H7 (cell line): ENCODE results near the gene UTP4. TPM values are rescaled to one million over a fixed set of nuclear protein-coding genes. Genes with fewer than 3 reads are reported as not detected.

Experiments
- DNase-seq: peaks from one replicate; pipeline ENCODE4 v3.0.0; 2012
- H3K27me3 ChIP-seq: 2 replicates; pipeline ENCODE4 v1.6.0; 2011; ENCODE audit warnings: mild to moderate bottlenecking, low read length; ENCODE audit not compliant: control insufficient read depth, insufficient read depth
- H3K36me3 ChIP-seq: replicated peaks from 2 replicates; pipeline ENCODE4 v1.5.1; 2011; ENCODE audit warnings: low read length; ENCODE audit not compliant: control insufficient read depth, insufficient read depth
- H3K4me3 ChIP-seq: 2 replicates; pipeline ENCODE4 v1.5.1; 2011; ENCODE audit warnings: low read depth, mild to moderate bottlenecking, control low read depth, low read length, moderate library complexity; ENCODE audit not compliant: insufficient read depth
- total RNA-seq: library from RNA; depleted of rRNA; stranded (reverse); fragments of >200 nt; shearing (Covaris generic); gene quantifications from 2 replicates; pipeline ENCODE4 v1.2.3, GENCODE V29; 2014

Gene UTP4
- total RNA-seq, 1 experiment from 2014 or later = 27.7 TPM

- Histone ChIP-seq H3K36me3 (no peaks in the 10 kb centered on the region), H3K27me3 (no peaks in the 10 kb centered on the region), H3K4me3 (no peak overlapping the region)
- DNase-seq = no peak
Observed at GRCh38 chr16:69190046-69190588, 57.7 kb downstream of the UTP4 start.

DNA sequence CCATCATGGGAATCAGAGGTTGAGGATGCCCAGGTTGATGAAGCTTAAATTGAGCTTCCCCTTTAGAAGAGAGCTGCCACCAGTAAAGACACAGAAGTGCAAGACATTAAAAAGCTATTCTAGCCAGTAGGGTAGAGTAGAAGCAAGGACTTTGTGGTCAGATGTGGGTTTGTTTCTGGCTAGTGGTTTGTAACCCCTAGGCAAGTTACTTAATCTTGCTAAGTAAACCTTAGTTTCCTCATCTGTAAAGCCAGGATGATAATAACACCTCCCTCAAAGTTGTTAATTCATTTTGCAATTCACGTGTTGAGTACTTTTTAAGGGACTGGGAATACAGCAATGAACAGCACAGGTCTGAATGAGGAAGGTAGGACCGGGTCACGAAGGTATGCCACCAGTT lies 58.1 kb downstream of the UTP4 start:
- H3K36me3 ChIP-seq = no peaks in the 10 kb centered on the region
- H3K4me3 ChIP-seq = no peak overlapping the region
- H3K27me3 ChIP-seq = no peaks in the 10 kb centered on the region
- DNase-seq = no peak

- DNase-seq = no peak
- Histone ChIP-seq H3K27me3 (no peaks in the 10 kb centered on the region), H3K36me3 (no peaks in the 10 kb centered on the region), H3K4me3 (no peak overlapping the region)
Observed at GRCh38 chr16:69191136-69191535, 58.7 kb downstream of the UTP4 start.

DNA sequence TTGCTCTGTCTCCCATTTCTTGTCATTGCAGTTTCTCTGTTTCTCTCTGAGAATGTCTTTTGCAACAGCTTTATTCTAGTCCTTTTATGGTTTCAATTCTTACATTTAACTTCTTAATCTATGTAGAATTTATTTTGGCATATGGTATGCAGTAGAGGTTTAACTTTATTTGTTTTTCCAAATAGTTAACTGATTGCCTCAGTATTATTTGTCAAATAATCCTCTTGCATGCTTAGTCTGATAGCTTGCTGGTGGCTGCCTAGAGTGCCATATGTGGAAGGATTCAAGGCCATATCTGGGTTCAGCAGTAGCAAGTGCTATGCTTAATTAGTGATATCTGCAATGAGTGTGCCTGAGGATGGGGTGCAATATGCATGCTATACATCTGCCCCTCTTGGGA lies 61.4 kb downstream of the UTP4 start:
- H3K4me3 ChIP-seq = no peak overlapping the region
- no peak for DNase-seq
- no peaks in the 10 kb centered on the region for H3K36me3 ChIP-seq
- no peaks in the 10 kb centered on the region for H3K27me3 ChIP-seq

DNA sequence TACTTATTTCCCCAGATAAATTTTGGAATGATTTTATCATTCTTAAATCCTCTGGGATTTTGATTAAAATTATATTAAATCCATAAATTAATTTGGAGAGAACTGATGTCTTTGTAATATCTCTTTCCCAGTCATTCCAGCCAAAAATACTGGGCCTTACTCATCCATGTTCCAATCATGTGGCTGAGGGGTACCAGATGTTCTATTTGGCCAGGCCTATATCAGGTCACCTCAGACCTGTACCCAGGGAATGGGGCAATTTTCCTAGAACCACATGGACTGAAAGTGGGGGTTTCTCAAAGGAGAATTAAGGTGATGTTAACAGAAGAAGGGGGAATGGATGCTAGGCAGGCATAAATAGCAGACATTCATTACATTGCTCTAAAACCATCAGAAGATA lies 62.0 kb downstream of the UTP4 start:
- Histone ChIP-seq H3K36me3 (no peaks in the 10 kb centered on the region), H3K27me3 (no peaks in the 10 kb centered on the region), H3K4me3 (no peak overlapping the region)
- no peak for DNase-seq

- Histone ChIP-seq H3K36me3 (no peaks in the 10 kb centered on the region), H3K27me3 (no peaks in the 10 kb centered on the region), H3K4me3 (no peak overlapping the region)
- DNase-seq = no peak
Observed at GRCh38 chr16:69195369-69196029, 63.0 kb downstream of the UTP4 start.

- DNase-seq = no peak
- H3K27me3 ChIP-seq = no peaks in the 10 kb centered on the region
- H3K4me3 ChIP-seq = no peak overlapping the region
- no peaks in the 10 kb centered on the region for H3K36me3 ChIP-seq
Observed at GRCh38 chr16:69197573-69197972, 65.1 kb downstream of the UTP4 start.

- Histone ChIP-seq H3K4me3 (no peak overlapping the region), H3K36me3 (no peaks in the 10 kb centered on the region), H3K27me3 (no peaks in the 10 kb centered on the region)
- no peak for DNase-seq
Observed at GRCh38 chr16:69199382-69199781, 66.9 kb downstream of the UTP4 start.

DNA sequence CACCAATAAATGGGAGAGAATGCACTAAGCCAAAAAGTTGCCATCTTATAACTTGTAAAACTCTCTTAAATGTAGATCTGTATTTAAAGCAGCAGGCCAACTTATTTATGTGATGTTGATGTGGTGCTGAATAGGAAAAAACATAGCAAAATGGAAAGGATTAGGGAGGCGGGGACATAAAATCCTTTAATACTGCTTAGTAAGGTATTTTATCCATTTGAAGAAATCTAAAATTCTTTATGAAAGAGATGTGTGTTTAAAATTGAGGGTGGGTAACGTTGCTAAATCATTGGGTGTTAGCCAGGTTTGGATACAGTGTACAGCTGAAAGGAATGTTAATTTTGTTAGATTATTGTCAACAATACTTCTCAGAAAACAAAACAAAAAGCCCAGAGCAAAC lies 68.8 kb downstream of the UTP4 start:
- Histone ChIP-seq H3K4me3 (no peak overlapping the region), H3K36me3 (no peaks in the 10 kb centered on the region), H3K27me3 (no peaks in the 10 kb centered on the region)
- no peak for DNase-seq

DNA sequence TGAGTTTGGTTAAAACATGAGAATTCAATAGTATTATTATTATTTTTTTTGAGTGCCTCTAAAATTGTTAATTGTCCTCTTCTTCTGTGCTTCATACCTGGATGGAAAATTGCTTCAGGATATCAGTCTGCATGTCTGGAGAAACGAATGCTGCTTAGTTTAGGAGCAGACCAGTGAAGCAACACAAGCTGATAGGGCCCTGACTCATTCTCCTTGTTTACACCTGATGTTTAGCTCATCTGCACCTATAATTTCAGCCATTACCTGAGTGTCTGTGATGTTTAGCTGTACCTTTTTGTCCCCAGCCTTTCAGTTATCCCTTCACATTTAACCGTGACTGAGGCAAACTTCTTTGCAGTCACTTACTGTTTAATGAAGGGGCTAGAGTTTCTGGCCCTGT lies 69.3 kb downstream of the UTP4 start:
- no peak for DNase-seq
- no peak overlapping the region for H3K4me3 ChIP-seq
- no peaks in the 10 kb centered on the region for H3K27me3 ChIP-seq
- H3K36me3 ChIP-seq = no peaks in the 10 kb centered on the region

- Histone ChIP-seq H3K27me3 (no peaks in the 10 kb centered on the region), H3K4me3 (no peak overlapping the region), H3K36me3 (no peaks in the 10 kb centered on the region)
- no peak for DNase-seq
Observed at GRCh38 chr16:69204172-69204571, 71.7 kb downstream of the UTP4 start.

GRCh38 chr16:69209735-69210134 lies 77.3 kb downstream of the UTP4 start:
- no peaks in the 10 kb centered on the region for H3K27me3 ChIP-seq
- DNase-seq = no peak
- H3K4me3 ChIP-seq = no peak overlapping the region

DNA sequence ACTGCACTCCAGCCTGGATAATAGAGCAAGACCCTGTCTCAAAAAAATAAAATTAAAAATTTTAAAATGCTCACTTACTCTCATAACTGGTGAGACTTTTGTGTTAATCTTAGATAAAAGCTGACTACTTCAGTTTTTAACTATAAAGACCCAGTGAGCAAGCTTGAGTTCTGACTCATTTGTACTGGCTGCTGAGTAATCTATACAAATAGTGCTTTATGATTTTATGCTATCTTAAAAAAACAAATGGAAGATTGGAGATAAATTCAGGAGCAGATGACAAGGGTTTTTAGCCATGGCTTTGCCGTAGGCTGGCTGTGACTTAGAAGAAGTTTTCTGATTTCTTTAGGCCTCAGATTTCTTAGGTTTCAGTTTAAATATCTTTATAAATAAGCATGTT lies 85.0 kb downstream of the UTP4 start:
- DNase-seq = no peak
- Histone ChIP-seq H3K27me3 (no peaks in the 10 kb centered on the region), H3K4me3 (no peak overlapping the region), H3K36me3 (no peaks in the 10 kb centered on the region)

More at GRCh38 chr16:69209735-69210134, 77.3 kb downstream of the UTP4 start:
- H3K36me3 ChIP-seq = no peaks in the 10 kb centered on the region
